PC-9 (cell line): Measurements from ENCODE around the gene IDNK. TPM values are rescaled to one million over a fixed set of nuclear protein-coding genes. Genes with fewer than 3 reads are reported as not detected.

Experiments used
- BruUV-seq: library from RNA; stranded (reverse); fragments of 400-500 nt; replicated peaks from 2 replicates; lab custom pipeline; 2021; lab: Mats Ljungman, UMichigan
- CTCF ChIA-PET: fragments of 300-600 bp; sonication (Branson Sonifier 250); formaldehyde crosslinking; loops from one replicate; lab custom pipeline; 2022; ENCODE audit warnings: antibody characterized with exemption; lab: Charles Lee
- POLR2A ChIA-PET: fragments of 300-600 bp; sonication (Branson Sonifier 250); formaldehyde crosslinking; loops from one replicate; lab custom pipeline; 2022; ENCODE audit warnings: antibody characterized with exemption; ENCODE audit not compliant: unreplicated experiment; lab: Charles Lee
- DNase-seq, 2 experiments: peaks; one replicate each; pipeline versions ENCODE4 v3.0.0 to v3.0.0-alpha.2; 2015 to 2022; ENCODE audit warnings: mixed read lengths in 1 of 2
- H2AFZ ChIP-seq: fragments of 200-600 bp; sonication (generic); 2 replicates; pipeline ENCODE4 v1.8.1; 2017; ENCODE audit warnings: antibody characterized with exemption
- H3F3A ChIP-seq: fragments of 200-600 bp; sonication (generic); 2 replicates; pipeline ENCODE4 v1.8.1; 2017; ENCODE audit warnings: antibody characterized with exemption, mild to moderate bottlenecking, low read depth; ENCODE audit not compliant: insufficient read depth
- H3K27ac ChIP-seq: fragments of 200-600 bp; sonication (generic); 2 replicates; pipeline ENCODE4 v1.6.1; 2016; ENCODE audit warnings: mixed run types
- H3K27me3 ChIP-seq: fragments of 200-600 bp; sonication (generic); 2 replicates; pipeline ENCODE4 v1.6.1; 2016; ENCODE audit warnings: low read depth, mixed run types; ENCODE audit not compliant: insufficient read depth
- H3K36me3 ChIP-seq: fragments of 200-600 bp; sonication (generic); 2 replicates; pipeline ENCODE4 v1.6.1; 2016; ENCODE audit warnings: low read depth, mixed run types
- H3K4me1 ChIP-seq: fragments of 200-600 bp; sonication (generic); replicated peaks from 2 replicates; pipeline ENCODE4 v1.6.1; 2016; ENCODE audit warnings: mixed run types; ENCODE audit not compliant: insufficient read depth
- H3K4me2 ChIP-seq: fragments of 200-600 bp; sonication (generic); 2 replicates; pipeline ENCODE4 v1.6.1; 2017; ENCODE audit warnings: mixed run types
- H3K4me3 ChIP-seq: fragments of 200-600 bp; sonication (generic); 2 replicates; pipeline ENCODE4 v1.6.1; 2016; ENCODE audit warnings: mixed run types
- H3K79me2 ChIP-seq: fragments of 200-600 bp; sonication (generic); 2 replicates; pipeline ENCODE4 v1.6.1; 2017; ENCODE audit warnings: low read depth, mixed run types
- H3K9me2 ChIP-seq: fragments of 200-600 bp; sonication (generic); 2 replicates; pipeline ENCODE4 v1.8.1; 2017; ENCODE audit warnings: mild to moderate bottlenecking; ENCODE audit not compliant: insufficient read depth
- H3K9me3 ChIP-seq: fragments of 200-600 bp; sonication (generic); 2 replicates; pipeline ENCODE4 v1.8.1; 2016; ENCODE audit warnings: low read depth; ENCODE audit not compliant: insufficient read depth
- H4K20me1 ChIP-seq: fragments of 200-600 bp; sonication (generic); 2 replicates; pipeline ENCODE4 v1.8.1; 2017; ENCODE audit not compliant: insufficient read depth
- EZH2 ChIP-seq: fragments of 200-600 bp; sonication (generic); IDR thresholded peaks from 2 replicates; pipeline ENCODE4 v1.8.0; 2017; ENCODE audit warnings: antibody characterized with exemption, low read depth
- intact Hi-C: fragments of 100-400 bp; cut with micrococcal nuclease; formaldehyde crosslinking; loops from one replicate; pipeline ENCODE4 v1.10.0; 2022; ENCODE audit not compliant: unreplicated experiment
- total RNA-seq: library from RNA; stranded (reverse); gene quantifications from 2 replicates; pipeline ENCODE4 v1.2.3, GENCODE V29; 2021
- TF ChIP-seq, protein P1 (sequence below): fragments of 200-600 bp; sonication (generic); conservative IDR thresholded peaks from 2 replicates; pipeline ENCODE4 v1.6.1; 2017; ENCODE audit warnings: mixed run types, antibody characterized with exemption, mild to moderate bottlenecking, moderate library complexity

IDNK gene
- total RNA-seq, 1 experiment from 2014 or later: 1.7 TPM

DNA sequence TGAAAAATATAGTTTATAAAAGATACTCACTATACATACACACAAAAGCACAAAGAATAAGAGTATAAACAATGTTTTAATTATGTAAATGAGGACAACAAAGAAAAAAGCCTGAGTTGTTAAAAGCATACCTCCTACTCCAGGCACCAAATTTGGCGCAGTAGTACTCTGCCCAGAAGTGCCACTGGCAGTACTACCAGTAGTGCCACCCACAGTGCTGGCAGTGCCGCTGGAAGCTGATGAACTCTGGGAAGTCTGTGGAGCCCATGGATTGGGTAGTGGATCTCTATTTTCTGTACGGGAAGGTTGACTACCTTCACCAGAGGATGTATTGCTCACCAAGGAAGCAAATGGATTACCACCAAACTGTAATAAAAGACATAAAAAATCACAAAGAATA is 54.7 kb downstream of the IDNK start:
- CTCF ChIA-PET: no interaction called here
- Histone ChIP-seq H3K4me3 (no peak overlapping the region), H4K20me1 (peaks cover 62% of the 10 kb centered on the region), H3K4me2 (no peak overlapping the region), H3F3A (no peaks in the 10 kb centered on the region; the same call in 1 of the 2 replicates), H3K27ac (no peak overlapping the region), H3K9me2 (no peaks in the 10 kb centered on the region), H3K9me3 (no peaks in the 10 kb centered on the region), H3K4me1 (no peaks in the 10 kb centered on the region), H3K36me3 (peaks cover 29% of the 10 kb centered on the region), H3K79me2 (peaks cover 37% of the 10 kb centered on the region), H3K27me3 (no peaks in the 10 kb centered on the region), H2AFZ (no peak overlapping the region)
- DNase-seq: no peak
- no TSS peak for BruUV-seq
- POLR2A ChIA-PET: no interaction called here
- intact Hi-C loops: no loop called here
- no peak for TF ChIP-seq EZH2

DNA sequence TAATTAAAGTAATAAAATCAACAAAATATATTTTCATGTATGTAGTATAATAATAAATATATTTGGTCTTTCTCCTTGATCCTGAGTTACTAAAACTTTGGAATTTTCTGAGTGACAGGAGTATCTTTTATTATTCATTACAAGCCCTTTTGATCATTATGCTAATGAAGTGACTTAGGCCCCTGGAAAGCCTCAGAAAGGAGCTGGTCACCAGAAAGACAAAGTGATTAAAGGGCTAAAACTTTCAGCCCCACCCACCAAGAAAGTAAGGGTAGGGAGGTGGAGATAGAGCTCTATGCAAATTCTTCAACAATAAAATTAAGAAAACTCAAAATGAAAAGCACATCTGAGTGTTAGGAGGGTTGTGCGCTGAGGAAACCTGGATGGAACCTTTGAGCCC is 57.3 kb downstream of the IDNK start:
- H3K27me3 ChIP-seq: no peaks in the 10 kb centered on the region
- no TSS peak for BruUV-seq
- no peak for DNase-seq
- no peak overlapping the region for H3K27ac ChIP-seq
- ChIA-PET CTCF (no interaction called here), POLR2A (no interaction called here)
- no peaks in the 10 kb centered on the region; the same call in 1 of the 2 replicates for H3F3A ChIP-seq
- H3K4me3 ChIP-seq: no peak overlapping the region
- H3K4me2 ChIP-seq: no peak overlapping the region
- H3K36me3 ChIP-seq: peaks cover 32% of the 10 kb centered on the region
- no peaks in the 10 kb centered on the region for H3K9me2 ChIP-seq
- H3K9me3 ChIP-seq: no peaks in the 10 kb centered on the region
- intact Hi-C loops: no loop called here
- TF ChIP-seq EZH2: no peak
- TF ChIP-seq, protein P1, sequence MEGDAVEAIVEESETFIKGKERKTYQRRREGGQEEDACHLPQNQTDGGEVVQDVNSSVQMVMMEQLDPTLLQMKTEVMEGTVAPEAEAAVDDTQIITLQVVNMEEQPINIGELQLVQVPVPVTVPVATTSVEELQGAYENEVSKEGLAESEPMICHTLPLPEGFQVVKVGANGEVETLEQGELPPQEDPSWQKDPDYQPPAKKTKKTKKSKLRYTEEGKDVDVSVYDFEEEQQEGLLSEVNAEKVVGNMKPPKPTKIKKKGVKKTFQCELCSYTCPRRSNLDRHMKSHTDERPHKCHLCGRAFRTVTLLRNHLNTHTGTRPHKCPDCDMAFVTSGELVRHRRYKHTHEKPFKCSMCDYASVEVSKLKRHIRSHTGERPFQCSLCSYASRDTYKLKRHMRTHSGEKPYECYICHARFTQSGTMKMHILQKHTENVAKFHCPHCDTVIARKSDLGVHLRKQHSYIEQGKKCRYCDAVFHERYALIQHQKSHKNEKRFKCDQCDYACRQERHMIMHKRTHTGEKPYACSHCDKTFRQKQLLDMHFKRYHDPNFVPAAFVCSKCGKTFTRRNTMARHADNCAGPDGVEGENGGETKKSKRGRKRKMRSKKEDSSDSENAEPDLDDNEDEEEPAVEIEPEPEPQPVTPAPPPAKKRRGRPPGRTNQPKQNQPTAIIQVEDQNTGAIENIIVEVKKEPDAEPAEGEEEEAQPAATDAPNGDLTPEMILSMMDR: no peak
- H2AFZ ChIP-seq: no peak overlapping the region
- peaks cover 58% of the 10 kb centered on the region for H3K79me2 ChIP-seq
- H3K4me1 ChIP-seq: no peaks in the 10 kb centered on the region
- peaks cover 60% of the 10 kb centered on the region for H4K20me1 ChIP-seq

DNA sequence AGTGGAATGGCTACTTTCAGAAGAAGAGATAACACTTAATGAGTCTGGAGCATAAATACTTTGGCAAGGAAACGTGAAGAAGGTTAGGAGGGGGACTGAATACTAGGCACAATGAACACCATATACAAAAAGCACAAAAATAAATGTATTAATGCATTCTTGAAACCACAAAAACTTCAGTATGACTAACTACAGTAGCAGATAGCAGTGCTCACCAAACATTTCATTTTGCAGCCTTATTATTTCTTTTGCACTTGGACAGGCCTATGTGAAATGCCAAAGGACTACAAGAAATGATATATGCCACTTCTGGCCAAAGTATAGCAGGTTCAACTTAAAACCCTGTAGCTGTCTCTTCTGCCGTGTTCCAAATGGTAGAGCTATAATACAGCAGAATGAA is 58.5 kb downstream of the IDNK start:
- no peak overlapping the region for H3K4me2 ChIP-seq
- no peaks in the 10 kb centered on the region for H3K27me3 ChIP-seq
- POLR2A ChIA-PET: no interaction called here
- no peaks in the 10 kb centered on the region for H3K9me3 ChIP-seq
- H3K9me2 ChIP-seq: no peaks in the 10 kb centered on the region
- H3K4me3 ChIP-seq: no peak overlapping the region
- peaks cover 68% of the 10 kb centered on the region for H4K20me1 ChIP-seq
- H3K4me1 ChIP-seq: no peaks in the 10 kb centered on the region
- TF ChIP-seq, protein P1: no peak
- no peak for TF ChIP-seq EZH2
- no peak overlapping the region for H2AFZ ChIP-seq
- no TSS peak for BruUV-seq
- intact Hi-C loops: no loop called here
- DNase-seq: no peak
- no peaks in the 10 kb centered on the region; the same call in 1 of the 2 replicates for H3F3A ChIP-seq
- CTCF ChIA-PET: no interaction called here
- H3K27ac ChIP-seq: no peak overlapping the region
- H3K79me2 ChIP-seq: peaks cover 62% of the 10 kb centered on the region
- peaks cover 32% of the 10 kb centered on the region for H3K36me3 ChIP-seq

DNA sequence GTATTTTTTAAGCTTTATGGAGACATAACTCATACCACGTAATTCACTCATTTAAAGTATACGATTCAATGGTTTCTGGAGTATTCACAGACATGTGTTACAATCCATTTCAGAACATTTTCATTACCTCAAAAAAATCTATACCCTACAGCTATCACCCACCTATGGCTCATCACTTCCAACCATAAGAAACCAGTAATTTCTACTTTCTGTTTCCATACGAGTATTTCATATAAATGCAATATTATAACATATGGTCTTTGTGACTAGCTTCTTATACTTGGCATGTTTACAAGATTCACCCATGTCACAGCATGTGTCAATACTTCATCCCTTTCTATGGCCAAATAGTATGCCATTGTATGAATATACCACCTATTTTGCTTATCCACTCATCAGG is 66.0 kb downstream of the IDNK start:
- BruUV-seq: no TSS peak
- Histone ChIP-seq H3K4me2 (no peak overlapping the region), H3K27me3 (no peaks in the 10 kb centered on the region), H2AFZ (no peak overlapping the region), H3K9me3 (no peaks in the 10 kb centered on the region), H3K4me1 (no peaks in the 10 kb centered on the region), H3K9me2 (no peaks in the 10 kb centered on the region), H3K36me3 (no peaks in the 10 kb centered on the region), H3F3A (0 out of 2 replicates have a peak, but pooled peaks cover 5% of the 10 kb centered on the region), H4K20me1 (peaks cover 95% of the 10 kb centered on the region), H3K27ac (no peak overlapping the region), H3K79me2 (peaks cover 99% of the 10 kb centered on the region), H3K4me3 (no peak overlapping the region)
- CTCF ChIA-PET: interaction anchor here (0.6 kb wide), 1 partner anchor 126 kb away, joined by 6 read pairs; no protein-coding TSS in a partner anchor
- intact Hi-C loops: no loop called here
- no peak for TF ChIP-seq EZH2
- TF ChIP-seq, protein P1: no peak
- DNase-seq: no peak
- POLR2A ChIA-PET: interaction anchor here (0.6 kb wide), 1 partner anchor 291 kb away, joined by 4 read pairs; the partner anchor contains the start of gene HNRNPK
